Effector memory CD4-positive, alpha-beta T cell (primary cell): ENCODE measurements around the gene RNF224.
A peak's percentile ranks its signal among the peaks of the same experiment; 100 is the strongest.

ENCODE experiments used
- DNase-seq, 3 donors: peaks; one replicate each; pipeline ENCODE4 v3.0.0-alpha.2; 2020
- H3K27ac ChIP-seq: 2 replicates; pipeline ENCODE4 v1.7.0; 2013; ENCODE audit warnings: mild to moderate bottlenecking, low read length, moderate library complexity; ENCODE audit not compliant: insufficient read depth, poor library complexity, severe bottlenecking
- H3K27me3 ChIP-seq: replicated peaks from 2 replicates; pipeline ENCODE4 v1.7.0; 2013; ENCODE audit warnings: mild to moderate bottlenecking, low read length; ENCODE audit not compliant: insufficient read depth, control insufficient read depth, poor library complexity, severe bottlenecking
- H3K36me3 ChIP-seq: 2 replicates; pipeline ENCODE4 v1.7.0; 2013; ENCODE audit warnings: mild to moderate bottlenecking, low read length, moderate library complexity; ENCODE audit not compliant: control insufficient read depth, insufficient read depth
- H3K4me1 ChIP-seq: 2 replicates; pipeline ENCODE4 v1.7.0; 2013; ENCODE audit warnings: low read length, mild to moderate bottlenecking; ENCODE audit not compliant: control insufficient read depth, insufficient read depth, poor library complexity, severe bottlenecking
- H3K4me3 ChIP-seq: 2 replicates; pipeline ENCODE4 v1.7.0; 2013; ENCODE audit warnings: low read length, low read depth, mild to moderate bottlenecking; ENCODE audit not compliant: insufficient read depth, poor library complexity, severe bottlenecking
- H3K9me3 ChIP-seq: 2 replicates; pipeline ENCODE4 v1.7.0; 2013; ENCODE audit warnings: mild to moderate bottlenecking, low read length, moderate library complexity; ENCODE audit not compliant: control insufficient read depth
- total RNA-seq, 3 donors: gene quantifications; one replicate each; lab custom pipeline; 2026; lab: John Stamatoyannopoulos, UW

The RNF224 gene
- total RNA-seq, result 0 to 0.39 (median 0) reads per million in 3 donors

DNA sequence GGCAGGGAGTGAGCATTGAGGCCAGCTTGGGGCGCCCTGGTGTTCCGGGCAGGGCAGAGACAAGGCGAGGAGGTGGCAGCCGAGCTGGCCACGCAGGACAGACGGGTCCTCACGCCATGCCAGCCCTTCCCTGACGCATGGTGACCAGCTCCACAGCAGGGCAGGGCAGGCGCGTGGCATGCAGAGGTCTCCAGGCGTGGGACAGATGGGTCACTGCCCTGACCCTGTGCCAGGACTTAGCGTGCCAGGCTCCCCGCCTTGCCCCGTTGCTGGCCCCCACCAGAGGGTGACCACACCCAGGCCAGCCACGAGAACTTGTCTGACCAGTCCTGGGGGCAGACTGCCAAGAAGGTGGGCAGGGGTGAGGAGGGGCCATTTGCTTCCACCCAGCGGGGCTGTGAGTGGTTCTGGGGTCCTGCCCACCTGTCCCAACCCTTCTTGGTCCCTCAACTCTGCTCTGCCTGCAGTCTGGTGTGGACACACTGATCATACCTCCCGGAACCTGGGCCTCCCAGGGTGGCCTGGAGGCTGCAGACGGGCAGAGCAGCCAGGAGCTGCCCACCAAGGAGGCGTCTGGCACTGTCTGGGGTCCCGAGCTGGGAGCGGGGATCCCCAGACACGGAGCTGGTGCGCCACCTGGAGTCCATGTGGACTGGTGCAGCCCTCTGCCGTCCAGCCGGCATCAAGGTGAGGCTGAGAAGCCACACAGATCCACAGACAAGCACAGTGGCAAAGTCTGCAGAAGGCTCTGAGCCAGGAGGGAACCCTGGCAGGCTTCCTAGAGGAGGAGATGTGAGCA, at the start of gene RNF224:
TSS of gene RNF224 (plus strand) at position 449 of the 799 bp plus-strand sequence. CDS start 834 bp downstream, outside the sequence.
- H3K27ac ChIP-seq, result no peak within 1 kb of the TSS

DNA sequence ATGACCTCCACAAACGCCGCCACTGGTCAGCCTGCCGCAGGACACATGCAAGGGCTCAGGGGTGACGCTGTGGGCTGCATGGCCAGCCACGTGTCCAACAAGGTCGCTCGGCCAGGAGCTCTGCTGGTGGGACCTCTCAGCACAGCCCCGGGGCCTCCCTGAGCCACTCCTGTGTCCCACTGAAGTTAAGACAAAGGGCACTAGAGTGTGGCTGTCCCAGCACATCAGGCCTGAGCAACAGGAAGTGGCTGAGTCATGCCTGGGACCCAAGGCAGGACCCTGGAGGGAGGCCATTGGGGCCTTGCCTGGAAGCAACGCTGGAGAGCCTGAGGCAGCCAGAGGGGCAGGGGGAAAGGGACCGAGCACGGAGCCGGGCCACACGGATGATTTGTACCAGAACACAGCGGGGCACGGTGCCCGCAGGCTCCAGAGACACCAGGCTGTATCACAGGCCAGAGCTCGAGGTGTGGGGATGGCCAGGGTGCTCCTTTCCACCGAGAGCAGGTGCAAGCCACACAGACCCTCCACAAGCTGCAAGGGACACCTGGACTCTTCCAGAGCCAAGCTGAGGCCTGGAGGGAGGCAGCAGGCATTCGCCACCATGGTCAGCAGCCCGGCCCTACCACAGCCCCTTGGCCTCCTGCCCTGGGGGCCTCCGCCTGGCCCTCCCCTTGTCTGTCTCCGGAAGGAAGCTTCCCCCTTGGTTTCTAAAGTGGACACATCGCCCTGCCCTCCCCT, 48.9 kb upstream of the RNF224 start:
- Histone ChIP-seq H3K36me3 (peaks cover 48% of the 10 kb centered on the region), H3K27me3 (peaks cover 1% of the 10 kb centered on the region), H3K4me3 (no peak overlapping the region), H3K9me3 (no peaks in the 10 kb centered on the region), H3K4me1 (no peaks in the 10 kb centered on the region), H3K27ac (no peak overlapping the region)
- no peak for DNase-seq

More for the DNA sequence above, at the start of gene RNF224:
- peak; percentile 61 to 70 (median 67) for DNase-seq
- Histone ChIP-seq H3K36me3 (no peaks in the 10 kb centered on the region), H3K9me3 (no peaks in the 10 kb centered on the region), H3K4me1 (peaks cover 22% of the 10 kb centered on the region), H3K4me3 (no peak within 1 kb of the TSS), H3K27me3 (peaks cover 4% of the 10 kb centered on the region)

DNA sequence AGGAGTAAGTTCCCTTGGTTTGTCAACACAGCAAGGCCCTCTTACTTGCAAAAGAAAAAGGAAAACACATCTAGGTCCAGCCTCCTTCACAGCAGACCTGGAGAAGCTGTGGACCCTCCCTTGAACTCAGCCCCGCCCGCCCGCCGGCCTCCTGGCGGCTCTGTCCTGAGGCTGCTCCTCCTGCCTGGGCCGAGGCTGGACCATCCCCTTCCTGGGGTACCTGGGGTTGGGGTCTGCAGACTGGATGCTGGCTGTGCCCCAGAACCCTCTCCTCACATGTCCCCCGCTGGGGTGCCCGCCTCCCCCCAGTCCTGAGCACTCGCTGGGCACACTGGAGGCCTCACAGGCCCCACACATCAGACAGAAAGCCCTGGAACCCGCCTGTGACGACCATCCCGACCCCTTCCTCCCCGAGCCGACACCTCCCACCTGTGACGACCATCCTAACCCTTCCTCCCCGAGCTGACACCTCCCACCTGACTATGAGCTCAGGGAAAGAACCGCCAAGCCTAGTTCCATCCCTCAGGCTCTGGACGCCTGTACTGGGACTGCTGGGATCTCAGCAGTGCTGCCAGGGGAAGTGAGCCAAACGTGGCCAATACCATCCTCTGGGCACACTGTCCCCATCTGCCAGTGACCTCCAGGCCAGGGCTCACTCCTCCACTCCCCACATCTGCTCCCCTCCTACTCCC, 48.2 kb upstream of the RNF224 start:
- H3K4me1 ChIP-seq, result no peaks in the 10 kb centered on the region
- no peak overlapping the region for H3K27ac ChIP-seq
- no peak for DNase-seq
- peaks cover 55% of the 10 kb centered on the region for H3K36me3 ChIP-seq
- no peaks in the 10 kb centered on the region for H3K27me3 ChIP-seq
- H3K4me3 ChIP-seq, result no peak overlapping the region
- H3K9me3 ChIP-seq, result no peaks in the 10 kb centered on the region

- DNase-seq, result no peak
- no peaks in the 10 kb centered on the region for H3K4me1 ChIP-seq
- no peak overlapping the region for H3K4me3 ChIP-seq
- H3K27ac ChIP-seq, result no peak overlapping the region
- no peaks in the 10 kb centered on the region for H3K9me3 ChIP-seq
- peaks cover 62% of the 10 kb centered on the region for H3K36me3 ChIP-seq
- no peaks in the 10 kb centered on the region for H3K27me3 ChIP-seq
Measured at GRCh38 chr9:137179761-137180160, 47.5 kb upstream of the RNF224 start.

- Histone ChIP-seq H3K27ac (no peak overlapping the region), H3K27me3 (no peaks in the 10 kb centered on the region), H3K4me1 (no peaks in the 10 kb centered on the region), H3K9me3 (no peaks in the 10 kb centered on the region), H3K36me3 (peaks cover 67% of the 10 kb centered on the region), H3K4me3 (no peak overlapping the region)
- DNase-seq, result no peak
Measured at GRCh38 chr9:137180491-137180890, 46.8 kb upstream of the RNF224 start.

GRCh38 chr9:137181680-137182079, 45.6 kb upstream of the RNF224 start:
- H3K27ac ChIP-seq, result no peak overlapping the region
- no peak for DNase-seq
- no peaks in the 10 kb centered on the region for H3K27me3 ChIP-seq
- H3K4me1 ChIP-seq, result peaks cover 10% of the 10 kb centered on the region
- H3K4me3 ChIP-seq, result no peak overlapping the region
- no peaks in the 10 kb centered on the region for H3K9me3 ChIP-seq
- peaks cover 75% of the 10 kb centered on the region for H3K36me3 ChIP-seq

- Histone ChIP-seq H3K27me3 (no peaks in the 10 kb centered on the region), H3K4me3 (no peak overlapping the region), H3K27ac (no peak overlapping the region), H3K4me1 (peaks cover 21% of the 10 kb centered on the region), H3K36me3 (peaks cover 75% of the 10 kb centered on the region), H3K9me3 (no peaks in the 10 kb centered on the region)
- no peak for DNase-seq
Measured at GRCh38 chr9:137182836-137183235, 44.5 kb upstream of the RNF224 start.

DNA sequence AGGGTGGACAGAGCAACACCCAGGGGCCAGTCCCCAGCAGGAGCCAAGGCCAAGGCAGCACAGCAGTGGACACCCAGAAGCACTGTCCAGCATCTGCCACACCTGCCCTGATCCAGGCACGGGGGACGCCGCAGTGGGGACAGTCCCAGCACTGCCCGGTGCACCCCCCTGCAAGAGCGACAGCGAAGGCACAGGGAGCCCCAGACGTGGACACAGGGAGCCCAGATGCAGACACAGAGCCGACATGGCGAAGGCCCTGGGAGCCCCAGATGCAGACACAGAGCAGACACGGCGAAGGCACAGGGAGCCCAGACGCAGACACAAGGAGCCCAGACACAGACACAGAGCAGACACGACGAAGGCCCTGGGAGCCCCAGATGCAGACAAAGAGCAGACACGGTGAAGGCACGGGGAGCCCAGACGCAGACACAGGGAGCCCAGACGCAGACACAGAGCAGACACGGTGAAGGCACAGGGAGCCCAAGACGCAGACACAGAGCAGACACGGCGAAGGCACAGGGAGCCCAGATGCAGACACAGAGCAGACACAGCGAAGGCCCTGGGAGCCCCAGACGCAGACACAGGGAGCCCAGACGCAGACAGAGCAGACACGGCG, 43.2 kb upstream of the RNF224 start:
- no peak for DNase-seq
- Histone ChIP-seq H3K27me3 (no peaks in the 10 kb centered on the region), H3K4me1 (peaks cover 25% of the 10 kb centered on the region), H3K36me3 (peaks cover 65% of the 10 kb centered on the region), H3K9me3 (no peaks in the 10 kb centered on the region), H3K4me3 (no peak overlapping the region), H3K27ac (no peak overlapping the region)

- no peaks in the 10 kb centered on the region for H3K27me3 ChIP-seq
- H3K36me3 ChIP-seq, result peaks cover 64% of the 10 kb centered on the region
- no peaks in the 10 kb centered on the region for H3K9me3 ChIP-seq
- H3K4me3 ChIP-seq, result no peak overlapping the region
- DNase-seq, result no peak
- peaks cover 34% of the 10 kb centered on the region for H3K4me1 ChIP-seq
- no peak overlapping the region for H3K27ac ChIP-seq
Measured at GRCh38 chr9:137184881-137185660, 42.2 kb upstream of the RNF224 start.
